IPS-15b (cell line): Measurements from ENCODE around the gene KDM7A.
"Not testable (repeated sequence)": the region's sequence is repeated elsewhere in the genome, so short reads cannot be mapped to it uniquely, and the experiment has no call there.

ENCODE experiments used
- H3K27me3 ChIP-seq: one replicate; pipeline ENCODE4 v1.6.1; 2013; ENCODE audit warnings: low read length; ENCODE audit not compliant: control insufficient read depth, insufficient read depth
- H3K36me3 ChIP-seq: one replicate; pipeline ENCODE4 v1.6.1; 2013; ENCODE audit warnings: low read length; ENCODE audit not compliant: control insufficient read depth, insufficient read depth
- H3K4me1 ChIP-seq: one replicate; pipeline ENCODE4 v1.6.1; 2013; ENCODE audit warnings: mild to moderate bottlenecking, low read length; ENCODE audit not compliant: control insufficient read depth, insufficient read depth
- H3K4me3 ChIP-seq: one replicate; pipeline ENCODE4 v1.5.1; 2013; ENCODE audit warnings: low read depth, low read length
- H3K9ac ChIP-seq: one replicate; pipeline ENCODE4 v1.6.1; 2013; ENCODE audit warnings: low read depth, mild to moderate bottlenecking, low read length
- H3K9me3 ChIP-seq: one replicate; pipeline ENCODE4 v1.6.1; 2013; ENCODE audit warnings: mild to moderate bottlenecking, low read length; ENCODE audit not compliant: control insufficient read depth, insufficient read depth

Gene KDM7A

DNA sequence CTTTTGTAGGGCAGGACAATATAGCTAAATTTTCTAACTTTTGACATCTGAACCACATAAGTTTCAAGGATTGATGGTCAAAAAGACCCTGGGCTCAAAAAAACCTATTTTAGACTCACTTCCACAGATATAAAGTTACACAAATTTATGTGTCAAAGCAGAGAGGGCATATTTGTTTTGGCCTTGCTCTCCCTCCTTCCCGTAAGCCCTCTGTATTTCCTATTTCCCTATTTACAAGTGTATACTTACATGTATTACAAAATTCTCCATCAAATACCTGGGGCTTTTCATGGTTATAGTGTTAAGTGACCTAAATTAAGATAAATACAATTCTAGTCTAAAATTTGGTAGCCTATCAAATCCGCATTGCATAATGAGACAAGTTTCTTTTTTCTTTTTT is 2.6 kb downstream of the KDM7A start:
- Histone ChIP-seq H3K9ac (no peak overlapping the region), H3K27me3 (peaks cover 18% of the 10 kb centered on the region), H3K36me3 (no peaks in the 10 kb centered on the region), H3K4me1 (peaks cover 2% of the 10 kb centered on the region), H3K9me3 (no peaks in the 10 kb centered on the region), H3K4me3 (no peak overlapping the region)

DNA sequence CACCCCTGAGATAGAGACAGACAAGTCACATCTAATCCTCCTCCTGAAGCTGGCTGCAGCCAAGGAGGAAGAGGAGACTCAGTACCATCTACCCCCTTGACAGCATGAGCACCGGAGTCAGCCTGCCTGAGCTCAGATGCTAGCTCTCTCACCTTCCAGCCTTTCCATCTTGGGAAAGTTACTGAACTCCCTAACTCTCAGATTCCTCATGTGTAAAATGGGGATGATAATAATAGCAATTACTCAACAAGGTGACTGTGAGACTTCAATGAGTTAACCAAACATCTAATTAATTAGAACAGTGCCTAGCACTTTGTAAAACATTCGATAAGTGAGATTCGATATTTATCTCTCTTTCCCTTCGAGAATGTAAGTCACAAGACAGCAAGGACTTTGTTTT is 6.4 kb downstream of the KDM7A start:
- Histone ChIP-seq H3K27me3 (no peaks in the 10 kb centered on the region), H3K4me3 (no peak overlapping the region), H3K4me1 (peaks cover 2% of the 10 kb centered on the region), H3K9ac (no peak overlapping the region), H3K9me3 (no peaks in the 10 kb centered on the region), H3K36me3 (no peaks in the 10 kb centered on the region)

DNA sequence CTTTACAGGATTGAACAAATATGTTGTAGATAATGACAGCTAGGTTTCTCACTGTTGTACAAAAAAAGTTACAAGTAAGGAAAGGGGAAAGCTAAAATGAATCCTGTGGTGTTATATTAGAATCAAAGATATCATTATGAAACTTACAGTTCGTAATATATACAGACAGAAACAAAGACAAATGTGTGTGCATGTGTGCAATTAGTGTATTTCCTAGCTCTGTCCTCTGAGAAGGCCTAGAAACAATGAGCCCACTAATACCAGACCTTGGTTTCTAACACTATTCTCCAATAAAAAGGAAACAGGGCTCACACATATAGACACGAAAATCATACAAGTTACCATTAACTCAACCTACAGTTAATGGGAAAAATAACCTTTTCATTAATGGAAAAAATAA is 8.0 kb downstream of the KDM7A start:
- no peaks in the 10 kb centered on the region for H3K27me3 ChIP-seq
- H3K36me3 ChIP-seq: no peaks in the 10 kb centered on the region
- no peaks in the 10 kb centered on the region for H3K9me3 ChIP-seq
- peaks cover 7% of the 10 kb centered on the region for H3K4me1 ChIP-seq
- H3K4me3 ChIP-seq: no peak overlapping the region
- H3K9ac ChIP-seq: no peak overlapping the region

DNA sequence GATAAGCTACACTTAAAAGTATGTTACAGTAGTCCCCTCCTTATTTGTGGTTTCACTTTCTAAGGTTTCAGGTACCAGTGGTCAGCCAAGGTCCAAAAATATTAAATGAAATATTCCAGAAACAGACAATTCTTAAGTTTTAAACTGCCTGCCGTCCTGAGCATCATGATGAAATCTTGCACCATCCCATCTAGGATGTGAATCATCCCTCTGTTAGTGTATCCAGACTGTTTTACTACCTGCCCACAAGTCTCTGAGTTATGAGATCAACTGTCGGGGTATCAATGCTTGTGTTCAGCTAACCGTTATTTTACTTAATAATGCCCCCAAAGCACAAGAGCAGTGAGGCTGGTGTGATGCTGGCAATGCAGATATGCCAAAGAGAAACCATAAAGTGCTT is 11.4 kb downstream of the KDM7A start:
- H3K27me3 ChIP-seq: no peaks in the 10 kb centered on the region
- H3K4me3 ChIP-seq: no peak overlapping the region
- H3K36me3 ChIP-seq: no peaks in the 10 kb centered on the region
- peaks cover 9% of the 10 kb centered on the region for H3K4me1 ChIP-seq
- no peak overlapping the region for H3K9ac ChIP-seq
- H3K9me3 ChIP-seq: no peaks in the 10 kb centered on the region

DNA sequence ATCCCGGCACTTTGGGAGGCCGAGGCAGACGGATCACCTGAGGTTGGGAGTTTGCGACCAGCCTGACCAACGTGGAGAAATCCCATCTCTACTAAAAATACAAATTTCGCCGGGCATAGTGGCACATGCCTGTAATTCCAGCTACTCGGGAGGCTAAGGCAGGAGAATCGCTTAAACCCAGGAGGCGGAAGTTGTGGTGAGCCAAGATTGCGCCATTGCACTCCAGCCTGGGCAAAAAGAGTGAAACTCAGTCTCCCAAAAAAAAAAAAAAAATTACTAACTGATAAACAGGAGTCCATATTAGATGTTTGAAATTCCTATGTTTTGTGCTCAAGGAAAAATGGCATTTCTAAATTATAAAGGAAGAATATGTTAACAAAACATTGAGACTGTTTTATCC is 14.7 kb downstream of the KDM7A start:
- not testable (repeated sequence) for H3K9ac ChIP-seq, H3K36me3 ChIP-seq, H3K9me3 ChIP-seq, H3K4me3 ChIP-seq, H3K27me3 ChIP-seq
- peaks cover 14% of the 10 kb centered on the region for H3K4me1 ChIP-seq

DNA sequence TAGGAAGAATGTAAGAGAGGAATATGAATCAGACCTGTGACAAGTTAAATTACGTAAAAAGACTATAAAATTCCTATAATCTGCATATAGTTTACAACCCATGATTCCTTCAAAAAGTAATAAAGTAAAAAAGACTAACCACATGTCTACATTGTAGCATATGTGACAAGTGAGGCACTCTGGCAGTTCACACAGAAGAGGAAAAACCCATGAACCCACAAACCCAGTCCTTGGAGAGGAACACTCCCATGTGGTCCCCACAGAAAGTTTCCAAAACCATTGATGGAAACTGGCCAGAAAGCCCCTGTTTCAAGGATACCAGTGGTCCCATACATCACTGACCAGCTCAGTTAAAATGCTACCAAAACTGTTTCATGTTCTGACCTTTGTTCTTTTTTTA is 15.7 kb downstream of the KDM7A start:
- H3K9me3 ChIP-seq: no peaks in the 10 kb centered on the region
- no peaks in the 10 kb centered on the region for H3K36me3 ChIP-seq
- no peak overlapping the region for H3K4me3 ChIP-seq
- no peaks in the 10 kb centered on the region for H3K27me3 ChIP-seq
- H3K9ac ChIP-seq: no peak overlapping the region
- H3K4me1 ChIP-seq: peaks cover 14% of the 10 kb centered on the region

DNA sequence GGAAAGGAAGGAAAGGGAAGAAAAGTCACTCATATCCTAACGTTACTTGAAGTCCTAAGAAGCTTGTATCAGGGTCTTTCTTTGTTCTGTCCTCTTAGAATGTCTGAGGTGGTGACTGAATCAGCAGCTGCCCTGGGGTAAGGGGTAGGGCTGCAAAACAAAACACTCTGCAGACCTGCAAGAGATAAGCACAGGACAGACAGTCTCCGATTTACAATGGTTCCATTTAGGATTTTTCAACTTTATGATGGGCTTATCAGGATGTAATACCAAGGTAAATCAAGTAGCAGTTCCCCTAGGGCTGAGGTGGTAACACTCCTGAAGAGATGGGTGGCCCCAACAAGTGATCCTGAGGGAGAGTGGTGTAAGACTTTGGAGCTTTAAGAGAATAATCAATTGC is 16.5 kb downstream of the KDM7A start:
- H3K4me3 ChIP-seq: no peak overlapping the region
- H3K36me3 ChIP-seq: no peaks in the 10 kb centered on the region
- H3K27me3 ChIP-seq: no peaks in the 10 kb centered on the region
- H3K9ac ChIP-seq: no peak overlapping the region
- peaks cover 14% of the 10 kb centered on the region for H3K4me1 ChIP-seq
- no peaks in the 10 kb centered on the region for H3K9me3 ChIP-seq

DNA sequence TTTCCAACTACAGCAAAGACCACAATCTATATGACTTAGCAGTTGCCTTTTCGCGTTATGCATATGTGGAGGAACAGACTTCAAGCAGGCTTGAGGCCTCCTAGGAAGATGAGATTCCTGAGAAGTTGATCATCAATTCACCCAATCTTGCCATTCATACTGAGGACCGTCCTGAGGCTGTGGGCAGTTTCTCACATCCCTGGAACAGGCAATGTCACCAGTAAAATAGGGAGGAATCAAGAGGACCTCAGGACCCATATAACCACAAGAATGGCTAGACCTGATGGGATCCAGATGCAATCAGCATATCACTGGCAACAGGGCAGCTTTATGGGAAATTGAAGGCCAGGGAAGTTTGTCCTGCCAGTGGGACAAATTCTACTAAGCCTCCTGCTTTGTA is 17.3 kb downstream of the KDM7A start:
- H3K36me3 ChIP-seq: no peaks in the 10 kb centered on the region
- H3K4me1 ChIP-seq: peaks cover 14% of the 10 kb centered on the region
- no peaks in the 10 kb centered on the region for H3K27me3 ChIP-seq
- H3K9me3 ChIP-seq: no peaks in the 10 kb centered on the region
- no peak overlapping the region for H3K4me3 ChIP-seq
- no peak overlapping the region for H3K9ac ChIP-seq

DNA sequence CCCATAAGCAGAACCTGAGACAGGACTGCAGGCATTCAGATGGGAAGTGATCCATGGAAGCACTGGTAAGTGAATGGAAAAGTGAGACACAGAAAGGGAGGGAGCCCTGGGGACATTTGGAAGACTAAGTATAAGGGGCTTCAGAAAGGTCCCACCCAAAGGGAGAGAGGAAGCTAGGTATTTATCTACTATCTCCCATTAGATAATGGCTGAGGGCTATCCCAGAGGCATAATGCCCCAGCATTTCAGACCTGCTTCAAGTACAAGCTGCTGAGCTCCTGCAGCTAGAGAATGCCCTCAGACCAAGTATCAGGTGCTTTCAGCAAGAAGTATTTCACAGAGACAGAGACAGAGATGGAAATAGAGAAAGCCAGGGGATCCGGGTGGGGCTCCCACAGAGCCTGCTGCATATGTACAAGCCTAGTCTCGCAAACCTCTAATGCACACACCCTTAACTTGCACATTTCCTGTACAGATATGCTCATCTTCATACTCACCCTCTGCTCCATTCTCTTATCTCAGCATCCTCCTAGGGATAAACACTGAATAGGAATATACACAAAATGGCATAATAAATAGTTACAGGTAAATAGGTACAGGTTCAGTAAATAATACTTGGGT is 20.2 kb downstream of the KDM7A start:
- H3K4me1 ChIP-seq: peaks cover 9% of the 10 kb centered on the region

DNA sequence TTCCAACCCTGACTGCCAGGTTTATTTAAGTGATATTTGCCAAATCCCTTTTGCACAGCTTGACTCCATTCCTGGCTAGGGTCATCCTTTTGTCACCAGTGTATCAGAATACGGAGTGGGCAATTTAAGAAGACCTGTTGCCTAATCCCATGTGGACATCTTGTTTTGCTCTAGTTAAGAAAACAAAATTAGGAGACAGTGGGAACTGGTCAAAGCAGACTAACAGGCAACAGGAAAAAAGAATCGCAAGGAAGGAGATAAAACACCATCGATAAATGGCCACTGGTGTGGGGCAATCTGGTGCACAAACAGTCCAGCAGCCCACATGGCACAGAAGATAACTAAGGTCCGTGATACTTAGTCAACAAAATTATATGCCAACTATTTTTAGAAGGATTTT is 21.4 kb downstream of the KDM7A start:
- no peaks in the 10 kb centered on the region for H3K36me3 ChIP-seq
- peaks cover 5% of the 10 kb centered on the region for H3K4me1 ChIP-seq
- no peaks in the 10 kb centered on the region for H3K27me3 ChIP-seq
- H3K4me3 ChIP-seq: no peak overlapping the region
- H3K9me3 ChIP-seq: no peaks in the 10 kb centered on the region
- H3K9ac ChIP-seq: no peak overlapping the region

More for the DNA sequence above, 20.2 kb downstream of the KDM7A start:
- Histone ChIP-seq H3K9ac (no peak overlapping the region), H3K4me3 (no peak overlapping the region), H3K27me3 (no peaks in the 10 kb centered on the region), H3K36me3 (no peaks in the 10 kb centered on the region), H3K9me3 (no peaks in the 10 kb centered on the region)

DNA sequence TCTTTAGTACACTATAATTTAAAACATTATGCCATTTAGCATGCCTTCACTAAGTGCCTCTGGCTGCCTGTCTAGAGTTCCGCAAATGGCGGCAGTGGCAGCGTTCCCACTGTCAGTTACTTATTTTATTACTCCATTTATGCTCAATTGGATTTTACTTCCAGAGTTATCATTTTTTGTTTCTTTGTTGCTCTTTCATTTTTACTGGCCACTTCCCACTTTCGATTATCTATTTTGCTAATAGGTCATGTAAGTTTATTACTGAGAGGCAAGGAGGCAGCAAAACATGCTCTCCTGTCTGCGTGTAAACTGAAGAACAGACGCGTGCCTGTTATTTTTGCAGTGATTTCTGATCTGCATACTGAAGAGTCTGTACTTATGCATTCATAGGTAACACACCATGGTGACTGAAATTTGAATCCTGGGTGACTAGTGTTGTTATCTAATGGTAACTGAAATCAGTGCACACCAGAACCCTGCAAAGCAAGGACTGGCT is 23.1 kb downstream of the KDM7A start:
- H3K36me3 ChIP-seq: no peaks in the 10 kb centered on the region
- H3K9ac ChIP-seq: no peak overlapping the region
- H3K9me3 ChIP-seq: no peaks in the 10 kb centered on the region
- H3K27me3 ChIP-seq: no peaks in the 10 kb centered on the region
- no peak overlapping the region for H3K4me3 ChIP-seq
- H3K4me1 ChIP-seq: no peaks in the 10 kb centered on the region

DNA sequence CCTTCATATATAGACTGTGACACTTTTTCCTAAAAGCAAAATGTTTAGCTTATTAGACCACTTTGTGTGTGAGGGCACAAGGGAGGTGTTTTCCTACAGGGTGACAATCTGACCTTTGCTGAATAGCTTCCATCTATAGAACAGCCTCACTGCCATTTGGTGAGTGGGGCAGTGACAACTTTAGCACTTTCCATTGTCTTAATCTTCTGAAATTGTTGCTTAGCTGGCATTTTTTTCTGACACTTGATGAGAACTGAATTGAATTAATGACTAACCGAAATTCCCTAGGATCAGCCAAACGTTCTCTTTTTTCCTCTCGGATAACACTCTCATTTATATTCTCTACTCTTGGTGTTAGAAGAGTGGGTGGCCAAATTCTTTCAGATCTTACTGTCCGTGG is 30.2 kb downstream of the KDM7A start:
- Histone ChIP-seq H3K4me3 (no peak overlapping the region), H3K4me1 (no peaks in the 10 kb centered on the region), H3K36me3 (no peaks in the 10 kb centered on the region), H3K9ac (no peak overlapping the region), H3K9me3 (no peaks in the 10 kb centered on the region), H3K27me3 (no peaks in the 10 kb centered on the region)
